GM12878 (cell line): ENCODE results near the gene EFHC1.

ENCODE experiments used
- BCL3 ChIP-seq: IDR thresholded peaks from 2 replicates; pipeline ENCODE4 v1.6.1; 2011; ENCODE audit warnings: borderline replicate concordance, low read depth, mild to moderate bottlenecking, moderate library complexity, low read length; ENCODE audit not compliant: insufficient read depth, poor library complexity, severe bottlenecking
- CTCF ChIP-seq, 3 experiments: IDR thresholded peaks in 2 of 3; conservative IDR thresholded peaks in 1 of 3; 2 replicates each; pipeline ENCODE4 v1.5.1; 2011; ENCODE audit warnings: low read depth in 3 of 3, low read length in 3 of 3, mild to moderate bottlenecking in 3 of 3, control low read depth in 2 of 3, moderate library complexity in 2 of 3, inconsistent platforms in 1 of 3, mixed read lengths in 1 of 3; ENCODE audit not compliant: control insufficient read depth in 2 of 3, insufficient read depth in 1 of 3; ENCODE audit errors: extremely low read depth in 1 of 3
- NR2F1 ChIP-seq: fragments of 450-650 bp; conservative IDR thresholded peaks from 2 replicates; pipeline ENCODE4 v1.6.1; 2017; ENCODE audit warnings: mild to moderate bottlenecking
- REST ChIP-seq: IDR thresholded peaks from 2 replicates; pipeline ENCODE4 v1.6.1; 2012; ENCODE audit warnings: mild to moderate bottlenecking, low read depth, low read length

GRCh38 chr6:52502306-52503029, 82.3 kb downstream of the EFHC1 start:
- TF ChIP-seq REST (no peak), NR2F1 (no peak), CTCF (IDR thresholded peaks at IDR 0.05 in 2 of 3, conservative IDR thresholded peaks at IDR 0.05 in 1 of 3; ENCODE audit: control insufficient read depth in 2 of 3, extremely low read depth in 1 of 3, insufficient read depth in 1 of 3, low read depth in 3 of 3, low read length in 3 of 3) (no peak), BCL3 (no peak)
